Heart left ventricle (tissue), 13 donors: ENCODE results near the gene RNF212.

Experiments
- POLR2A ChIP-seq, 2 donors: fragments of 450-650 bp; IDR thresholded peaks; one replicate each; pipeline ENCODE4 v1.6.1; 2017; ENCODE audit warnings: antibody characterized with exemption in 2 of 2, mild to moderate bottlenecking in 2 of 2, moderate library complexity in 2 of 2
- TF ChIP-seq, protein P1 (sequence below), 12 donors: fragments of 200-600 bp; sonication (generic) in 4 of 12; IDR thresholded peaks; one replicate each; pipeline versions ENCODE4 v1.5.0 to v1.8.0; 2018 to 2022; ENCODE audit warnings: antibody characterized with exemption in 12 of 12, mild to moderate bottlenecking in 5 of 12
- donor health status: ischemic (EF 13 %, LVEDD 7.1; RV severe dilation, severe dysfunction).
- donor health status: DM: no; HTN: yes; CAD: no.
- donor health status: DM: no; HTN: no; CAD: no.
- donor health status: ischemic (EF 25% LVEDD 6.9; RV normal size, moderate dysfunction).
- donor health status: ischemic (EF 25% LVEDD 5.7; RV mildly dilated, moderate dysfunction).
- donor health status: ischemic (EF 35%, LVEDD 5.7; RV mildly dilated, moderate dysfunction).
- donor health status: nonischemic (EF 11% LVEDD 7.7; RV severe dilation, severe dysfunction).
- donor health status: DM: yes; HTN: yes; CAD: no.
- donor health status: PGD.
- donor health status: ischemic (EF 29% LVEDD 5.4; RV normal size, mild dysfunction).
- donor health status: nonischemic (EF 23%, LVEDD 6.1; RV moderate dilation, normal function).

DNA sequence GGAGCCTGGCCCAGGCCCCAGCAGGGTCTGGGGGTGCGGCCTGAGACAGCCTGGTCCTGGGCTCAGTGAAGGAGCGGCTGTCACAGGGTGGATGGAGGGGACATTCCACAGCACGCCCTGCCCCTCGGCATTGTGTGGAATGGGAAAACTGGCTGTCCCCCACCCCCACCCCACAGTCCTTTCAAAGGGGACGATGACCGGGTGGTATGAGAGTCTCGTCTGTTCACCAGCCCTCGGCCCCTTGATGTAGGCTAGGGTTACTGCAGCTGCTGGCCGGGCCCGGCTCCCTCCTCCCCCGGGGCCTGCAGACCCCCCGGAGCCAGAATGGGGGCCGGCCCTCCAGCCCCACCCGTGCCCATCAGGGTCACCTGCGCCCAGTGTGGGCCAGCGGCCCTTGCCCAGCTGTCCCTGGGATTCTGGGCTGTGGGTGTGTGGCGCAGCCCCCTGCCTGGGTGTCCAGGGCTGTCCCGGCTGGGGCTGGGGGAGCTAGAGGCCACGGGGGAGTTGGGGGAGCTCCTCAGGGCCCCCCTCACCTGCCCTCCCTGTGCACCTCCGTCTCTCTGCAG, 90.2 kb downstream of the RNF212 start:
- TF ChIP-seq, protein P1, sequence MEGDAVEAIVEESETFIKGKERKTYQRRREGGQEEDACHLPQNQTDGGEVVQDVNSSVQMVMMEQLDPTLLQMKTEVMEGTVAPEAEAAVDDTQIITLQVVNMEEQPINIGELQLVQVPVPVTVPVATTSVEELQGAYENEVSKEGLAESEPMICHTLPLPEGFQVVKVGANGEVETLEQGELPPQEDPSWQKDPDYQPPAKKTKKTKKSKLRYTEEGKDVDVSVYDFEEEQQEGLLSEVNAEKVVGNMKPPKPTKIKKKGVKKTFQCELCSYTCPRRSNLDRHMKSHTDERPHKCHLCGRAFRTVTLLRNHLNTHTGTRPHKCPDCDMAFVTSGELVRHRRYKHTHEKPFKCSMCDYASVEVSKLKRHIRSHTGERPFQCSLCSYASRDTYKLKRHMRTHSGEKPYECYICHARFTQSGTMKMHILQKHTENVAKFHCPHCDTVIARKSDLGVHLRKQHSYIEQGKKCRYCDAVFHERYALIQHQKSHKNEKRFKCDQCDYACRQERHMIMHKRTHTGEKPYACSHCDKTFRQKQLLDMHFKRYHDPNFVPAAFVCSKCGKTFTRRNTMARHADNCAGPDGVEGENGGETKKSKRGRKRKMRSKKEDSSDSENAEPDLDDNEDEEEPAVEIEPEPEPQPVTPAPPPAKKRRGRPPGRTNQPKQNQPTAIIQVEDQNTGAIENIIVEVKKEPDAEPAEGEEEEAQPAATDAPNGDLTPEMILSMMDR (IDR thresholded peaks at IDR 0.05) = no peak
- TF ChIP-seq POLR2A (IDR thresholded peaks at IDR 0.05) = no peak
